ENCODE measurements around the gene TK2.

The TK2 gene

DNA sequence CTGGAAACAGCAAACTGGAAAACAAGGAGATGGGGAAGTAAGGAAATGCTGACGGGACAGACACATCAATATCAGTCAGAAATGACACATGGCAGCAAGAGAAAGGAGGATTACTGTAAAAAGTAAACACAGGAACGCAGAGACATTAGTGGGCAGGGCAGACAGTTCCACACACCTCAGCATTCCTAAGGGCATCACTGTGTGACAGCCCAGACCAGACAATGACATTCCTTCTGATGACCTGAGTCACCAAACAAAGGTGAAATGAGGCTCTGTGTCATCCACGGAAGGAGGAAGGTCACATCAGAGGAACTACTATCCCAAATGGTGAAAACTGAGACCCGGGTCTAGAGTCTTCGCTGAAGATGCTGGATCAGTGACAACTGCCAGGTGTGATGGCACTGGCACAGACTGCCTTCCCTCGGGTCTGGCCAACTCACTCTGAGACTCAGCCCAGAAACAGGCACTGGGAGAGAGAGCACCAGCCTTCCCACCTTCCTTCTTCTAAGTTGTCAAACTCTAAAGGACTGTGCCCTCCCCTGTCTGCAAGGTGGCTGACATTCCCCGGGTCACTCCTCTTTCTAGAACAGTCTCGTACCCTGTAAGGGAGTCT, 36.7 kb downstream of the TK2 start:
- Histone ChIP-seq H3K36me3 (ENCODE audit: control insufficient read depth, insufficient read depth, low read length) (no peaks in the 10 kb centered on the region), H3K27me3 (replicated peaks; ENCODE audit: control insufficient read depth, insufficient read depth, low read length) (no peaks in the 10 kb centered on the region; the same call in 1 of the 2 replicates), H3K4me3 (replicated peaks; ENCODE audit: low read depth, low read length) (no peak overlapping the region)
- DNase-seq (ENCODE audit: extremely low read depth, insufficient read length) = no peak
- no peak for TF ChIP-seq CTCF (IDR thresholded peaks at IDR 0.05; ENCODE audit: insufficient read depth, low read length, poor library complexity, severe bottlenecking)

DNA sequence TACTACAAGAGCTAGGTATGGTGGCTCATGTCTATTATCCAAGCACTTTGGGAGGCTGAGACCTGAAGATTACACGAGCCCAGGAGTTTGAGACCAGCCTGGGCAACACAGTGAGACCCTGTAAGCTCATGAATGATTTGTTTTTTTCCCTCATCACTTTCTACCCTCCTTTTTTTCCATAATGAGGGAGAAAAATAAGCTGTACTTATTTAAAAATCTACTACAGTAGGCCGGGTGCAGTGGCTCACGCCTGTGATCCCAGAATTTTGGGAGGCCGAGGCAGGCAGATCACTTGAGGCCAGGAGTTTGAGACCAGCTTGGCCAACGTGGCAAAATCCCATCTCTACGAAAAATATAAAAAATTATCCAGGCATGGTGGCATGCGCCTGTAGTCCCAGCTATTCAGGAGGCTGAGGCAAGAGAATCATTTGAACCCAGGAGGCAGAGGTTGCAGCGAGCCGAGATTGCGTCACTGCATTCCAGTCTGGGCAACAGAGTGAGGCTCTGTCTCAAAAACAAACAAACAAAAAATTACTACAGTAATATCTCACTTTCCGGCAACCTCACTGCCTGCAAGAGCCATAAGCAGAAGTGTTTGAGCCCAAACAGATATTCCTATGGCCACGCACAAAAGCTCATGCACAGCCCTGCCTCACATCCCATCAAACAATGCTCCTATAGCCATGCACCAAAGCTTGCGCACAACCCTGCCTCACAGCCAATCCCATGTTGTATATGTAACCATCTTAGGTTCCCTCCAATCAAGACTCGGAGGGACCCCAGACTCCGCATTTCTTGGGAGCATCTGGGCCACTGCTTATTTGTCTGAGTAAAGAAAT, 37.4 kb downstream of the TK2 start:
- DNase-seq (ENCODE audit: extremely low read depth, insufficient read length) = no peak
- H3K36me3 ChIP-seq (ENCODE audit: control insufficient read depth, insufficient read depth, low read length) = no peaks in the 10 kb centered on the region
- H3K27me3 ChIP-seq (replicated peaks; ENCODE audit: control insufficient read depth, insufficient read depth, low read length) = no peaks in the 10 kb centered on the region; the same call in 1 of the 2 replicates
- TF ChIP-seq CTCF (IDR thresholded peaks at IDR 0.05; ENCODE audit: insufficient read depth, low read length, poor library complexity, severe bottlenecking) = no peak
- H3K4me3 ChIP-seq (replicated peaks; ENCODE audit: low read depth, low read length) = no peak overlapping the region

DNA sequence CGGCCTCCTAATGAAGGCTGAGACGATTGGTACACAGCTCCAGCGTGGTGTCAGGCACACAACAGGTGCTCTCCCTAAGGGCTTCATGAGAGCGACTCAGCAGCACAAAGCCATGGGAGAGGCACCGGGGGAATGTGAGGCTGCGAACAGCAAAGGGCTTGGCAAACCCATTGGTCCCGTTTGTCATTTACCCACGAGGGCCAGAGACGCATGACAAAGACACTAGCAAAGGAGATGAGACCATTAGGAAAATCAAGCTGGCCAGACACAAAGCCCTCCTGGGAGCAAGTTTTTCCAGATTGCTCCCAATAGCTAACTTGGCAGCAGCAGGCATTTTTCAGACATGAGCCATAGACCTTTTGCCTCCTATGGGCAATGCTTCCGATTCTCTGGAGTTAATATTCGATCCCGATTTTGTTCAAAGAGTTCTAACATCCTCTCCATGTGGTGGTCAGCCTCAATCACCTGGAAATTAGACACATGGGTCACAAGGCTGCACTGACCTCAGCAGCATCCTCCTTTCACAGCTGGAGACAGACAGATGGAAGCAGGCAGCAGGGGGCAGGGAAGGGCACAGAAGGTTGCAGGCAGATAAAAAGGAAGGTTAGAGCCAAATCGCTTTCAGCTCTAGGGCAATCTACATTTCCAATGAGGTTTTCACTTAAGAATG, 38.2 kb downstream of the TK2 start:
- no peak for TF ChIP-seq CTCF (IDR thresholded peaks at IDR 0.05; ENCODE audit: insufficient read depth, low read length, poor library complexity, severe bottlenecking)
- Histone ChIP-seq H3K36me3 (ENCODE audit: control insufficient read depth, insufficient read depth, low read length) (no peaks in the 10 kb centered on the region), H3K4me3 (replicated peaks; ENCODE audit: low read depth, low read length) (no peak overlapping the region), H3K27me3 (replicated peaks; ENCODE audit: control insufficient read depth, insufficient read depth, low read length) (no peaks in the 10 kb centered on the region; the same call in 1 of the 2 replicates)
- DNase-seq (ENCODE audit: extremely low read depth, insufficient read length) = no peak

GRCh38 chr16:66510711-66511601, 39.0 kb downstream of the TK2 start:
- Histone ChIP-seq H3K27me3 (replicated peaks; ENCODE audit: control insufficient read depth, insufficient read depth, low read length) (no peaks in the 10 kb centered on the region; the same call in 1 of the 2 replicates), H3K36me3 (ENCODE audit: control insufficient read depth, insufficient read depth, low read length) (no peaks in the 10 kb centered on the region), H3K4me3 (replicated peaks; ENCODE audit: low read depth, low read length) (no peak overlapping the region)
- DNase-seq (ENCODE audit: extremely low read depth, insufficient read length) = no peak
- no peak for TF ChIP-seq CTCF (IDR thresholded peaks at IDR 0.05; ENCODE audit: insufficient read depth, low read length, poor library complexity, severe bottlenecking)

DNA sequence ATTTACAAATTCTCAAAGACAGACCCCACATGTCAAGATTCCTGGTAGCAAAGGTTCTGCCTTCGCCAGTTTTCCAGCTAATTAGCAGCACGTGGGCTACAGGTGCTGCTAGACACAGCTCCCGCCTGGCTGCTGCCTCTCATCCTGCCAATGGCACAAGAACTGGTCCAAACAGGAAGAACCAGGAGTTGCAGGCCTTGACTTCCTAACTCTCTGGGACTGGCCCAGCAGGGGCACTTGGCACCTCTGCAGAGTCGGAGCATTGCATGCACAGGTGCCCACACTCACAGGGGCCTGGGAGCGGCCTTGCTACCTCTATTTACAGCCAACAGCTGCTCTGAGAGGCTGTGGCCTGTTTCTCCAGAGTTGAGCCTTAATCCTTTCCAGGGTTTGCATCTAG, 39.6 kb downstream of the TK2 start:
- no peak for DNase-seq (ENCODE audit: extremely low read depth, insufficient read length)
- TF ChIP-seq CTCF (IDR thresholded peaks at IDR 0.05; ENCODE audit: insufficient read depth, low read length, poor library complexity, severe bottlenecking) = no peak
- Histone ChIP-seq H3K36me3 (ENCODE audit: control insufficient read depth, insufficient read depth, low read length) (no peaks in the 10 kb centered on the region), H3K4me3 (replicated peaks; ENCODE audit: low read depth, low read length) (no peak overlapping the region), H3K27me3 (replicated peaks; ENCODE audit: control insufficient read depth, insufficient read depth, low read length) (no peaks in the 10 kb centered on the region; the same call in 1 of the 2 replicates)

All from GM06990 (cell line).